Suprapubic skin (tissue), 4 donors: Measurements from ENCODE around the gene SHC4. TPM values are rescaled to one million over a fixed set of nuclear protein-coding genes. Genes with fewer than 3 reads are reported as not detected.

Experiments
- DNase-seq, 2 donors: peaks; one replicate each; pipeline ENCODE4 v3.0.0-alpha.2; 2019; ENCODE audit warnings: low spot score in 2 of 2
- H3K27ac ChIP-seq: fragments of 200-600 bp; sonication (generic); one replicate; pipeline ENCODE4 v1.5.1; 2019
- H3K27me3 ChIP-seq: fragments of 200-600 bp; sonication (generic); one replicate; pipeline ENCODE4 v1.5.1; 2019
- H3K36me3 ChIP-seq: fragments of 200-600 bp; sonication (generic); one replicate; pipeline ENCODE4 v1.5.1; 2019
- H3K4me1 ChIP-seq: fragments of 200-600 bp; sonication (generic); one replicate; pipeline ENCODE4 v1.5.1; 2019
- H3K4me3 ChIP-seq: fragments of 200-600 bp; sonication (generic); one replicate; pipeline ENCODE4 v1.5.1; 2019; ENCODE audit warnings: mild to moderate bottlenecking
- H3K9me3 ChIP-seq: fragments of 200-600 bp; sonication (generic); one replicate; pipeline ENCODE4 v1.5.1; 2019
- EP300 ChIP-seq: sonication (generic); formaldehyde crosslinking; IDR thresholded peaks from one replicate; pipeline ENCODE4 v1.6.1; 2017; ENCODE audit warnings: antibody characterized with exemption
- POLR2A ChIP-seq, 2 donors: fragments of 450-650 bp; IDR thresholded peaks; one replicate each; pipeline ENCODE4 v1.6.1; 2017; ENCODE audit warnings: antibody characterized with exemption in 2 of 2, mild to moderate bottlenecking in 2 of 2, moderate library complexity in 2 of 2
- POLR2AphosphoS5 ChIP-seq, 3 donors: sonication (generic); formaldehyde crosslinking; IDR thresholded peaks; one replicate each; pipeline ENCODE4 v1.6.1; 2017; ENCODE audit warnings: antibody characterized with exemption in 3 of 3
- WGBS: methylation state at CpG from one replicate; pipeline ENCODE4 v1.1.5; 2018; 5-methylcytosine and 5-hydroxymethylcytosine counted together
- total RNA-seq, 4 donors: library from RNA; depleted of rRNA; stranded (reverse); fragments of >200 nt; gene quantifications; one replicate each; pipeline ENCODE4 v1.1.0, GENCODE V29; 2016
- TF ChIP-seq, protein P1 (sequence below), 2 donors: fragments of 200-600 bp in 1 of 2; fragments of 450-650 bp in 1 of 2; sonication (generic) in 1 of 2; IDR thresholded peaks; one replicate each; pipeline ENCODE4 v1.5.1; 2016 to 2019; ENCODE audit warnings: antibody characterized with exemption in 2 of 2, mild to moderate bottlenecking in 1 of 2, moderate library complexity in 1 of 2

SHC4 gene, protein sequence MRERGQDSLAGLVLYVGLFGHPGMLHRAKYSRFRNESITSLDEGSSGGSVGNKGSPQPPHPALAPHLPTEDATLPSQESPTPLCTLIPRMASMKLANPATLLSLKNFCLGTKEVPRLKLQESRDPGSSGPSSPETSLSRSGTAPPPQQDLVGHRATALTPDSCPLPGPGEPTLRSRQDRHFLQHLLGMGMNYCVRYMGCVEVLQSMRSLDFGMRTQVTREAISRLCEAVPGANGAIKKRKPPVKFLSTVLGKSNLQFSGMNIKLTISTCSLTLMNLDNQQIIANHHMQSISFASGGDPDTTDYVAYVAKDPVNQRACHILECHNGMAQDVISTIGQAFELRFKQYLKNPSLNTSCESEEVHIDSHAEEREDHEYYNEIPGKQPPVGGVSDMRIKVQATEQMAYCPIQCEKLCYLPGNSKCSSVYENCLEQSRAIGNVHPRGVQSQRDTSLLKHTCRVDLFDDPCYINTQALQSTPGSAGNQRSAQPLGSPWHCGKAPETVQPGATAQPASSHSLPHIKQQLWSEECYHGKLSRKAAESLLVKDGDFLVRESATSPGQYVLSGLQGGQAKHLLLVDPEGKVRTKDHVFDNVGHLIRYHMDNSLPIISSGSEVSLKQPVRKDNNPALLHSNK
- total RNA-seq: 1 to 10 TPM; 1.4 to 2.5 (median 1.6) TPM

DNA sequence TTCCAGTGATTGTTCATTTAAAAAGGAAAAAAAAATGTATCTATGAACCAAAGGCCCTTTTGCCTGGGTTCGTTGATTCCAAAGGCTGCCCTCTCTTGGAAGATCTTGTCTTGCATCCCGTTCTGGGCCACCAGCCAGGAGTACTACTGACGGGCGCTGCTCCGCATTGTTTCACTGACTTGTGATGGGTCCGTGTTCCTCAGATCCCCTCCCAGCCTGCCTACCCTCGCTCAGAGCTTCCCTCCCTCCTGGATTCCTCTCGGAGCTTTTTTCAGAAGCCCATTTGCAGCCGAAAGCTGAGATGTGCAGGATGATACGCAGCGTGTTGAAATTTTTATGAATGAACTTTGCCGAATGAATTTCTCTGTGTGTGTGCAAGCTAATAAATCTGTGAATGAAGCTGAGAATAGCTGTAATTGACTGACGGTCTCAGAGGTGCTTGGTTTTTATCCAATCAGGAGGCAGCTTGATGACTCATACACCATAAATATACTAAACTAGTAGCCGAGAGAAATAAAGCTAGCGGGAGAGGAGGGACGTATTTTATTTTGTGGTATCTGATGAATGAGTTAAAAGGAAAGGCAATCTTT lies at the start of gene SHC4:
TSS of gene SHC4 (minus strand) at position 396 of the 590 bp plus-strand sequence. CDS start 904 bp downstream, outside the sequence.
- H3K4me3 ChIP-seq: peak within 1 kb of the TSS; percentile 60
- H3K27ac ChIP-seq: peak within 1 kb of the TSS; percentile 5
- WGBS: 0% methylated on average over 16 of the region's 16 CpGs
- H3K4me1 ChIP-seq: peaks cover 20% of the 10 kb centered on the region
- H3K36me3 ChIP-seq: no peaks in the 10 kb centered on the region
- DNase-seq: peak; percentile 69 to 82
- TF ChIP-seq, protein P1, sequence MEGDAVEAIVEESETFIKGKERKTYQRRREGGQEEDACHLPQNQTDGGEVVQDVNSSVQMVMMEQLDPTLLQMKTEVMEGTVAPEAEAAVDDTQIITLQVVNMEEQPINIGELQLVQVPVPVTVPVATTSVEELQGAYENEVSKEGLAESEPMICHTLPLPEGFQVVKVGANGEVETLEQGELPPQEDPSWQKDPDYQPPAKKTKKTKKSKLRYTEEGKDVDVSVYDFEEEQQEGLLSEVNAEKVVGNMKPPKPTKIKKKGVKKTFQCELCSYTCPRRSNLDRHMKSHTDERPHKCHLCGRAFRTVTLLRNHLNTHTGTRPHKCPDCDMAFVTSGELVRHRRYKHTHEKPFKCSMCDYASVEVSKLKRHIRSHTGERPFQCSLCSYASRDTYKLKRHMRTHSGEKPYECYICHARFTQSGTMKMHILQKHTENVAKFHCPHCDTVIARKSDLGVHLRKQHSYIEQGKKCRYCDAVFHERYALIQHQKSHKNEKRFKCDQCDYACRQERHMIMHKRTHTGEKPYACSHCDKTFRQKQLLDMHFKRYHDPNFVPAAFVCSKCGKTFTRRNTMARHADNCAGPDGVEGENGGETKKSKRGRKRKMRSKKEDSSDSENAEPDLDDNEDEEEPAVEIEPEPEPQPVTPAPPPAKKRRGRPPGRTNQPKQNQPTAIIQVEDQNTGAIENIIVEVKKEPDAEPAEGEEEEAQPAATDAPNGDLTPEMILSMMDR (IDR thresholded peaks at IDR 0.05): peak in 1 of 2 donors; percentile 9
- no peak for TF ChIP-seq POLR2AphosphoS5 (IDR thresholded peaks at IDR 0.05)
- H3K9me3 ChIP-seq: no peaks in the 10 kb centered on the region
- H3K27me3 ChIP-seq: no peaks in the 10 kb centered on the region

DNA sequence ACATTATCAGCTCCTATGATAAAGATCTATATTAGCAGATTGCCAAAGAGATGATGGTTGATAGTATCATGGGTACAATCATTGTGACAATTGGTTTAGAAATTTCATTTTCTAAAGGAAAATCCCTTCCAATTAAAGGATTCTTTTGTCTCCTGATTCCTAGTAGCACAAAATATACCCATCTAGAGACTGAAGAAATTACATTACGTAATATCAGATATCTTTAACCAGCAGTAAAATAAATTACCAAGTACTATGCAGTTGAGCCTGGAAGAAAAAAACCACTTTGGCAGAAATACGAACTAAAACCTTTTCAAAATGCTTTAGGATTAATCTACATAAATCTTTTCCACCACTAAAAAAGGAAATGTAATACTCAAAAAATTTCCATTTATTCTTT lies 35.6 kb upstream of the SHC4 start:
- WGBS: 93% methylated on average over 2 of the region's 2 CpGs
- Histone ChIP-seq H3K36me3 (peaks cover 58% of the 10 kb centered on the region), H3K27ac (no peak overlapping the region), H3K27me3 (no peaks in the 10 kb centered on the region), H3K9me3 (no peaks in the 10 kb centered on the region), H3K4me3 (no peak overlapping the region), H3K4me1 (no peaks in the 10 kb centered on the region)
- DNase-seq: no peak
- TF ChIP-seq POLR2A (IDR thresholded peaks at IDR 0.05): no peak
- TF ChIP-seq EP300: no peak

DNA sequence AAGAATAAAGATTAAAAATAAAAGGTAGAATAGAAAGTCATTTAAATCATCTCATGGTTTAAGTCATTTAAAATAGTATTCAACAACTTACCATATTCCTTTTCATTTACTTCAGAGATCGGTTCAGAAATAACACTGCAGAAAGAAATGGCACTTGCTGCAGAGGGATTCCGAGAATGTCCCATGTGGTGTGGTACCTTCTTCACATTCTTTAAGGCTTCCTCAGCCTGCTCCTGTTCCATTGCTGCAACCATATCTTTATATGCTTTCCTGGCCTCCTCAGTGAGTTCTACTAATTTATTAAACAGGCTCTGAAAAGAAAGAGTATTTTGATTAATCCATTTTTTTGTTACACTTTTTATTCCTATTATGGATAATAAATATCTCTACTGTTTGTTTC lies 32.6 kb upstream of the SHC4 start:
- no peak overlapping the region for H3K27ac ChIP-seq
- TF ChIP-seq, protein P1 (IDR thresholded peaks at IDR 0.05): no peak
- TF ChIP-seq POLR2AphosphoS5 (IDR thresholded peaks at IDR 0.05) (no peak), POLR2A (IDR thresholded peaks at IDR 0.05) (no peak), EP300 (no peak)
- H3K9me3 ChIP-seq: no peaks in the 10 kb centered on the region
- no peaks in the 10 kb centered on the region for H3K4me1 ChIP-seq
- H3K4me3 ChIP-seq: no peak overlapping the region
- H3K27me3 ChIP-seq: no peaks in the 10 kb centered on the region
- DNase-seq: no peak
- WGBS: 95% methylated on average over 2 of the region's 2 CpGs
- H3K36me3 ChIP-seq: peaks cover 71% of the 10 kb centered on the region

DNA sequence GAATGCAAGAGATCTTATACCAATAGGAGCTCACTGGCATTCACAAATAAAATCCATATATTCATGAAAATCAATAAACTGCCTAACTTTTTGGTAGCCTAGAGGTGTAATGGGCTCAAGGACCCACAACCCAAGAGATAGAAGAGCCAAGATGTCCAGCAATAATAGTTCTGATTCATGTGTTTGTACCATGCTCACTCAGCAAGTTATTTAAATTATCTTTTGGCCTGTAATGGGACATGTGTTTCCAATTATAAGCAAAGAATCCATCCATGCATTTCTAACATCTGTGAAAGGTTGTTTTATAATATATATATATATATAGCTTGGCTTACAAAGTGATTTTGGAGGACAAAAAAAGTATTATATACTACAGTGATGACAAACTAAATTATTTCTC lies 29.7 kb upstream of the SHC4 start:
- Histone ChIP-seq H3K36me3 (peaks cover 60% of the 10 kb centered on the region), H3K27ac (no peak overlapping the region), H3K4me3 (no peak overlapping the region), H3K9me3 (no peaks in the 10 kb centered on the region), H3K27me3 (no peaks in the 10 kb centered on the region), H3K4me1 (no peaks in the 10 kb centered on the region)
- TF ChIP-seq EP300 (no peak), POLR2A (IDR thresholded peaks at IDR 0.05) (no peak), POLR2AphosphoS5 (IDR thresholded peaks at IDR 0.05) (no peak)
- TF ChIP-seq, protein P1 (IDR thresholded peaks at IDR 0.05): no peak
- no peak for DNase-seq

DNA sequence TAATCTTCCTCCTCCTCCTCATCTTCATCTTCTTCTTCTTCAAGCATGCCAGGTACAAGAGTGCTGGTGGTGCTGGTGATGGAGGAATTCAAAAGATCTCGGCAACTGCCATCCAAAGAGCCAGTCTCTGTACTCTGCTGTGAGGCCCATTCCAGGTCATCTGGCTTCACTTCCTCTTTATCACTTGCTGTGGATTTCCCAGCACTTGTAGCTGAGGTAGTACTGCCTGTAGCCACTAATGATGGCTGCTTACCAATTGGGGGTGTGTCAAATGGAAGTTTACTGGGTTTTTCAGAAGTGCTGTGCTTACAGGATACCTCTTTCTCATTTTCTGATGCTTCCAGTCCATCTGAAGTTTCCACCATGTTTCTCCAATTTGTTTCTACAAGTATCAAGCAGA lies 28.8 kb upstream of the SHC4 start:
- 96% methylated on average over 1 of the region's 1 CpG for WGBS
- no peak overlapping the region for H3K4me3 ChIP-seq
- TF ChIP-seq POLR2AphosphoS5 (IDR thresholded peaks at IDR 0.05): no peak
- TF ChIP-seq, protein P1 (IDR thresholded peaks at IDR 0.05): no peak
- no peak for TF ChIP-seq POLR2A (IDR thresholded peaks at IDR 0.05)
- no peak for TF ChIP-seq EP300
- no peaks in the 10 kb centered on the region for H3K4me1 ChIP-seq
- H3K9me3 ChIP-seq: no peaks in the 10 kb centered on the region
- peaks cover 54% of the 10 kb centered on the region for H3K36me3 ChIP-seq
- no peak overlapping the region for H3K27ac ChIP-seq
- DNase-seq: no peak
- H3K27me3 ChIP-seq: no peaks in the 10 kb centered on the region
